CD4-positive, alpha-beta T cell treated with Interferon gamma for 1 hour (primary cell): ENCODE results near the gene DIP2B.

ENCODE experiments used
- DNase-seq: peaks from one replicate; pipeline ENCODE4 v3.0.0-alpha.2; 2020

DIP2B gene

GRCh38 chr12:50686406-50686805 is 181.6 kb downstream of the DIP2B start:
- DNase-seq, result no peak

DNA sequence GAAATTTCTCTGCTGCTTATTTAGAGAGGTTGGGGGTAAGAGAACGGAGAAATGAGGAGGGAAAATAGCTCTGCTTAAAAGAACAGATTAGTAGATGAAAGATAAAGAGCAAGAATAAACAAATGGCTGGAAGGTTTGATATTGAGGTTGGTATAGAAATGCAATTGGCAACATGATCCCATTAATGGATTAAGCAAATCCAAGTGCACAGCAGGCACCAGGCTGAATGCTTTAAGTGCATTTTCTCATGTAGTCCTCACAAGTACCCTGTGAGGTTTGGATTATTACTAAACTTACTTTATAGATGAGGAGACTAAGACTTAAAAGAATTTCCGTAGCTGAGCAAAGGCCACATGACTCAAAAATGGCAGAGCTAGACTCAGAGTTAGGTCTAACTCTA is 182.2 kb downstream of the DIP2B start:
- DNase-seq, result no peak

DNA sequence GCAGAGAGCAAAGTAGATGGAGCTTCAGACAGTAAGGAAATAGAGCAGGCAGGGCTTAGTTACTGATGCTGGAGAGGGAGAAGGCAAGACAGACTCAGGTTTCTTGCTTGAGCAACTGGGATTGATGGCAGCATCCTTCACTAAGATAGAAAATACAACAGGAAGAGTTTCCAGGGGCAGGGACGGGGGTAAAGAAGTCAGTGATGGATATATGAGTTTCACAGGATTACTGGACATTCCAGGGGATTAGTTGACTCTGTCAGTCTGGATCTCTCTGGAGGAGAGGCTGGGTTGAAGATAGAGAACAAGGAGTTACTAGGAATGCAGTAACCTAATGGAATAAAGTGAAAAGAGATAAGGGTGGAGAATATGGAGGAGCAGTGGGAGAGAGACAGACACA is 184.7 kb downstream of the DIP2B start:
- no peak for DNase-seq

DNA sequence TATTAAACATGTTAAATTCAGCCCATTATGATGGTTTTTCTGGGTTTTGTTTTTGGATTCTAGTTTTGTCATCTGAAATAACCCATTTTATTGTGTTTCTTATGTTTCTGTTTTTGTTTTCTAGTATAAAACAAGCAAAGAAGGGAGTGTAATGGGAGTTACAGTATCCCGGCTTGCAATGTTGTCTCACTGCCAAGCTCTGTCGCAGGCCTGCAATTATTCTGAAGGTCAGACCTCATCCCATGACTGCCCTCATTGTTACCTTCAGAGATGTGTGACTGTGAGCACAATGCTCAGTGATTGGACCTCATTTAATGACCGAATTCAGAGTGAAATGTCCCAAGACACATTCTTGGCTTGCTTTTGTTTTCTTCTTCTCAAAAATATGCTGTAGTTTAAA is 186.1 kb downstream of the DIP2B start:
- DNase-seq, result no peak

DNA sequence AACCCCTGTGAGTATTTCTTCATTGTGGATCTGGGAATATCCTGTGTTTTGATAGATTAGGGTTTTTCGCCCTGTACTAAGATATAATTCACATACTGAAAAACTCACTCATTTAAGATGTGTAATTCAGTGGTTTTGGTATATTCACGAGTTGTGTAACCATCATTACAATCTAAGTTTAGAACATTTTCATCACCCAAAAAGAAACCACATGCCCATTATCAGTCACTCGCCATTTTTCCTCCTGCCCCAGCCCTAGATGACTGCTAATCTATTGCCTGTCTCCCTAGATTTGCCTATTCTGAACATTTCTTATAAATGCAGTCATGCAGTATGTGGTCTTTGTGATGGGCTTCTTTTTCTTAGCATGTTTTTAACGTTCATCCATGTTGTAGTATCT is 191.2 kb downstream of the DIP2B start:
- no peak for DNase-seq

DNA sequence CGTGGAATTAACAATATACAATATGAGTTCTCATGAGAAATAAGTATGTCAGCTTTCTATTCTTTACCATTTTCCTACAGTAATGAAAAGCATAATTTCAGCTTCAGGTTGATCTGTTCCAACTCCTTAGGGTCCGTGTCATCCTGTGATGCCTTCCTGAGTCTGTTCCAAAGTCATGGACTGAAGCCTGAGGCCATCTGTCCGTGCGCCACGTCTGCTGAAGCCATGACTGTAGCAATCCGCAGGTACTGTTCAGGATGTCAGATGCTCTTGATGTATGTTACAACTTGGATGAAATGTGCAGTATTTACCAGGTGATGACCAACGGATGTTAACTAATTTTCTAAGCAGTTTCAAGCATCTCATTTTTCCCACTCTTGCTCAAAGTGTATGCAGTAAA is 192.1 kb downstream of the DIP2B start:
- no peak for DNase-seq

GRCh38 chr12:50699154-50699553 is 194.4 kb downstream of the DIP2B start:
- DNase-seq, result no peak

DNA sequence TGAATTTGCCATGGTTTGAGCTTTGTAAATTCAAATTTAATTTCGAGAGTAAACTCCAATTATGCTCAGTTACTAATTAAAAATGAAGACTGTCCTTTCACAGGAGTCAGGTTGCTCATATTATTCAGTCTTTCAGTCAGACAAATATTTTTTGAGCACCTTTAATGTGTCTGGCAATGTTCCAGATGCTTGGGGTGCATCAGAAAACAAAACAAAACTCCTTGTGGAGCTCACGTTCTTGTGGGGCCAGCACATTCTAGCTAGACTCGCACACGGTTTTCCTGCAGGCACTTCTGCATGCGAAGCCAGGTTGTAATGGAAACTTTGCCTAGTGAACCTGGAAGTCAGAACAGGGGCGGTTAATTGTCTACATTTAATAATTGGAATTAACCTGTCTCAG is 195.2 kb downstream of the DIP2B start:
- no peak for DNase-seq

DNA sequence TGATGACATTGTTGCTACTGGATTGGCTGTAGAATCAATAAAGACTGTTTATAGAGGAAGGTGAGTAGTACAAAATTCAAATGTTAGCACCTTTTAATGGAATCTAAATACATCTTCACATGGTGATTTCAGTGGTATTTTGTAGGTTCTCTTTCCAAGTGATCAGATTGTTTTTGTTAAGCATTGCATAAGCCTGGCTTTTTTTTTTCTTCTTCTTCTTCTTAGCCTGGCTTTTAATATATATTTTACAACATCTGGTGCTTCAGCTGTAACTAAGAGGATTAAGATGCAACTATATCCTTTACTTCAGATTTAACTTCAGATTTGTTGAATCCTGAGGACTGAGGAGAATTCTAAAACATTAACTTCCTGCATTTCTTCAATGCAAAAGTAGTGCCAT is 201.8 kb downstream of the DIP2B start:
- DNase-seq, result no peak

DNA sequence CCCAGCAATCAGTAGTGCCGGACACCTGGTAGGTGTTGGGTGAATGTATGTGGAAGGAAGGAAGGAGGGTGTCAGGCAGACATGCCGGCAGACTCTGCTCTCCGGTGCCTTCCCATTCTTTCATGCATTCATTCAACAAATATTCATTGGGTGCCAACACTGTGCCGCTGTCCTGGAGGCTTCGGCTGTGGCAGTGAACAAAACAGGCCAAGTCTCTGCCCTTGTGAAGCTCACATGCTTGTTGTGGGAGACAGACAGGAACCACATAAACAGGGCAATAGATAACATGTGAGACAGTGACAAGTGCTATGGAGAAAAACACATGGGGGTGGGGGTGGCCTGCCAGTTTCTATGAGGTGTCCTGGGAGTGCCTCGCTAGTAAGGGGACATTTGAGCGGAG is 202.6 kb downstream of the DIP2B start:
- no peak for DNase-seq

DNA sequence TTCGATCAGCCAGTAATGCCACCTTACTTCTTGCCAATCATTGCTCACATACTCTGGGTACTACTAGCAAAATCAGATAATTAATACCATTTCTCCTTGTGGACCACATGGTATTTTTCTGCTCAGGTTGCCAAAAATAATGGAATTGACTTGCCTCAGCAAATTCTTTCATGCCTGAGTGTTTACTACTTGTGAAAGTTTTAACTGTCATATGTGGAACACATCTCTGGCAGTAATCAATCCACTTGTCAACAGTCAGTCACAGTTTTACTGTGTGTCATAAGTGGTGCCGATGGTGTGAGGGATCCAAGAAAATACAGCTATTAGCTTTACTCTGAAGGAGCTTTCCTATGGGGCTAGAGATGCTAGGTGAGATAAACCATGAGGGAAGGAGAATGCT is 203.8 kb downstream of the DIP2B start:
- no peak for DNase-seq

- no peak for DNase-seq
Measured at GRCh38 chr12:50711121-50711520, 206.3 kb downstream of the DIP2B start.

DNA sequence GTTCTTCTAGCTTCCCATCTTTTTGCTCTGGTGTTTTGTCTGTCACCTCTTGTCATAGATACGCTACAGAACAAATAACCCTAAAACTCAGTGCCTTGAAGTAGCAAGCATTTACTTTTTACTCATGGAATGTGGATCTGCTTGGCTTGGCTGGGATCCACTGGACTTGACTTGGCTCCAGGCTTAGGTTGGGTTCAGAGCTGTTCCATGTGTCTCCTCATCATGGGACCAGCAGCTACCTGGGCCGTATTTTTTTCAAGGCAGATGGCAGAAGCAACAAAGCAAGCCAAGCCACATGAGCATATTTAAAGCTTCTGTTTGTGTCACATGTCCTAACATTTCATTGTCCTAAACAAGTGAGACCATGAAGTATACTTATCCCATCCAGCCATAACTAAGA is 210.4 kb downstream of the DIP2B start:
- no peak for DNase-seq

- no peak for DNase-seq
Measured at GRCh38 chr12:50718760-50719159, 214.0 kb downstream of the DIP2B start.

GRCh38 chr12:50720085-50720484 is 215.3 kb downstream of the DIP2B start:
- DNase-seq, result no peak

- no peak for DNase-seq
Measured at GRCh38 chr12:50720501-50720900, 215.7 kb downstream of the DIP2B start.

- no peak for DNase-seq
Measured at GRCh38 chr12:50723865-50724264, 219.1 kb downstream of the DIP2B start.

DNA sequence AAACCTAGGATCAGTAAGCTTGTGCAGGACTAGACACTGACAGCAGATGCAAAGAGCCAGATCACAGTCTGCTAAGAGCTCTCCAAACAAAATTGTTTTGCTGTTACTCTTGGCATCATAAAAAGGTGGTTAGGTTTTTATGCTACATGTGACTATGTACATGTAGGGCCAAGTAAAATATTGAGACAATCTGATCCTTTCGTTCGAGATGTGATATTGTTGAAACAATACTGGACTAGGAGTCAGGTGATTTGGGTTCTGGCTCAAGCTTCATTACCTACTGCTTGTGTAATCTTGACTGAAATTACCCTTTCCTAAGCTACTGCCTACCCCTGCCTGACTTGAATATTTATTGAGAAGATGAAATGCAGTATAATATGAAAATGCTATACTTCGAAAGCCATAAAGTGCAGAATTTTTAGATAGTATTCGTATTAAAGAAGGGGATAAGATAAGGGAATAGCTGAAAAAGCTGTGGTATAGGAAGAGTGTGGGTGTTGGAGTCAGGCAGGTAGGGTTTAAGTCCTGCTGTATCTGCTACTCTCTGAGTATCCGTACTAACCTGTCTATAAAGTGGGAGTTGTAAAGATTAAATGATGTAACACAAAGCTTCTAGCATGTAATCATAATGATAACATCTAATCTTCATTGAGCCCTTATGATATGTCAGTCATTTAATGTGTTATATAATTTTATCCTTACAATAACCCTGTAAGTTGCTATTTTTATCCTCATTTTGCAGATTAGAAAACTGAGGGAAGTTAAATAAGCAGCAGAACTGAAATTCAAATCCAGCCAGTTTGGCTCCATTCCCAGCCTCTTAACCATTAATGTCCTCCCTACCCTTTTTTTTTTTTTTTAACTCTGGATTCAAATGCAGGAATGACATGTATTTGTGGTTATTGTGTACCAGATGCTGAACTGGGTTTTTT is 220.5 kb downstream of the DIP2B start:
- DNase-seq, result no peak

GRCh38 chr12:50727466-50727865 is 222.7 kb downstream of the DIP2B start:
- no peak for DNase-seq

GRCh38 chr12:50728417-50728816 is 223.6 kb downstream of the DIP2B start:
- no peak for DNase-seq

DNA sequence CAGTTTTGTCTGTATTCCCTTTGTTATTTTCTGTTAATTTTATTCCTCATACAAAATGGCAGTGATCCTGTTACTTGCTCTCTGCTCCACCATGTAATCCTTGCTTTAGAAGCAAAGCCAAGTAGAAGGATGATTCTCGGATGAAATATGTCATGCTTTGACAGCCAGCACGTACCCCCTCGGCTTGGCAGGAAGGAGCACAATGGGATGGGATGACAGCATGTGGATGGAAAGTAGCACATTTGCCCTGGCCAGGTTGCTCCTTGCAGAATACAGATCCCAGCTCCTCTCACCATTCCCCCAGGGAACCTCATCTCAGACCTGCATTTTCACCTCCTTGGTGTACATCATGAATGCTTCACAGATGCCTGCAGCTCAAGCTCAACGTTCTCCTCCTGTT is 224.1 kb downstream of the DIP2B start:
- DNase-seq, result no peak

GRCh38 chr12:50732591-50732990 is 227.8 kb downstream of the DIP2B start:
- DNase-seq, result no peak

DNA sequence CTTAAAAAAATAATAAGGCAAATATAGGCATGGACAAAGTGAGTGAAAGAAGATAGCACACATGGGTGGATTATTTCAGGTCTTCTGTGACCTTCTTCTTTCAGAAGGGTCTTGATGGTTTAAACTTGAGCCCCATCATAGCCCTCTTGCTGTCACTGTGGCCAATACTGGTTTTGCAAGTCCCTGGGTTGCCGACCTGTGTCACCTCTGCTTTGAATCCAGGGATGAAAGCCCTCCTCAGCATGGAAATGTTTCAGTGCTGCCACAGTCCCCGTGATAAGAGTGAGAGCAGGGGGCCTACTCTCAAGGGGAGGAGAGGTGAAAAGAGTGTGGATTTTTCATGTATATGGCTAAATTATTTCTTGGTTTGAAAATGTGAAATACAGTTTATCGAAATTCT is 228.9 kb downstream of the DIP2B start:
- DNase-seq, result no peak

GRCh38 chr12:50734409-50735263 is 229.9 kb downstream of the DIP2B start:
- DNase-seq, result no peak
